ENCODE data around the gene BPIFB6. TPM values are rescaled to one million over a fixed set of nuclear protein-coding genes. Genes with fewer than 3 reads are reported as not detected.

The BPIFB6 gene
- polyA plus RNA-seq, 3 donors: not detected

DNA sequence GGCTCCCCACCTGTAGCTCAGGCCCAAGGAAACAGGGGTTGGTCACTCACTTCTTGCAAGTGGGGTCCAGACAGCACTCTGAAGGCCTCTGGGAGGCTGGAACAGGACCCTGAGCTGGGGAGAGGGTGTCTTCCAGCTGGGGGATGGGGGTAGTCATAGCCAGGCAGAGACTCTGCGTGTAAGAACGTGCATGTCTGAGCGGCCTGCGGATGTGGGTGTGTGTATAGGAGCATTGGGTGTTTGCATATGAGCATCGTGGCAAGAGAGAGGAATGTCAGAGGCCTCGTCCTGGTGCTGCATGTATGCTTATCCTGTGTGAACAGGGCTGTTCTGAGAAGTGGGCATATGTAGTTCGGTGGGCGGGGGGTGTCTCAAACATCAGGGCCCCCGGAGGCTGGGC, 34.3 kb downstream of the BPIFB6 start:
- Histone ChIP-seq H2AFZ (ENCODE audit: insufficient read depth, low read depth, low read length, poor library complexity, severe bottlenecking) (no peak overlapping the region), H3K36me3 (replicated peaks in 1 of 2; ENCODE audit: control insufficient read depth in 1 of 2, insufficient read depth in 2 of 2, low read length in 2 of 2) (no peaks in the 10 kb centered on the region), H3K9ac (ENCODE audit: insufficient read depth, low read length, poor library complexity, severe bottlenecking) (no peak overlapping the region), H3K9me3 (replicated peaks in 1 of 2; ENCODE audit: control insufficient read depth in 1 of 2, insufficient read depth in 1 of 2, low read length in 2 of 2) (no peaks in the 10 kb centered on the region), H4K20me1 (ENCODE audit: insufficient read depth, low read length) (no peaks in the 10 kb centered on the region), H3K4me1 (ENCODE audit: control insufficient read depth in 1 of 2, insufficient read depth in 2 of 2, low read length in 2 of 2) (peaks cover 11 to 12% of the 10 kb centered on the region in 2 donors), H3K79me2 (ENCODE audit: insufficient read depth, low read length) (no peaks in the 10 kb centered on the region), H3K4me2 (replicated peaks; ENCODE audit: extremely low read depth, low read length, poor library complexity, severe bottlenecking) (no peak overlapping the region), H3K4me3 (replicated peaks in 1 of 3; ENCODE audit: low read depth in 2 of 3, low read length in 3 of 3) (no peak overlapping the region), H3K27me3 (ENCODE audit: control insufficient read depth in 2 of 2, insufficient read depth in 2 of 2, low read length in 2 of 2) (no peaks in the 10 kb centered on the region), H3K27ac (ENCODE audit: low read depth in 1 of 2, low read length in 2 of 2) (no peak overlapping the region)
- TF ChIP-seq, protein P1, sequence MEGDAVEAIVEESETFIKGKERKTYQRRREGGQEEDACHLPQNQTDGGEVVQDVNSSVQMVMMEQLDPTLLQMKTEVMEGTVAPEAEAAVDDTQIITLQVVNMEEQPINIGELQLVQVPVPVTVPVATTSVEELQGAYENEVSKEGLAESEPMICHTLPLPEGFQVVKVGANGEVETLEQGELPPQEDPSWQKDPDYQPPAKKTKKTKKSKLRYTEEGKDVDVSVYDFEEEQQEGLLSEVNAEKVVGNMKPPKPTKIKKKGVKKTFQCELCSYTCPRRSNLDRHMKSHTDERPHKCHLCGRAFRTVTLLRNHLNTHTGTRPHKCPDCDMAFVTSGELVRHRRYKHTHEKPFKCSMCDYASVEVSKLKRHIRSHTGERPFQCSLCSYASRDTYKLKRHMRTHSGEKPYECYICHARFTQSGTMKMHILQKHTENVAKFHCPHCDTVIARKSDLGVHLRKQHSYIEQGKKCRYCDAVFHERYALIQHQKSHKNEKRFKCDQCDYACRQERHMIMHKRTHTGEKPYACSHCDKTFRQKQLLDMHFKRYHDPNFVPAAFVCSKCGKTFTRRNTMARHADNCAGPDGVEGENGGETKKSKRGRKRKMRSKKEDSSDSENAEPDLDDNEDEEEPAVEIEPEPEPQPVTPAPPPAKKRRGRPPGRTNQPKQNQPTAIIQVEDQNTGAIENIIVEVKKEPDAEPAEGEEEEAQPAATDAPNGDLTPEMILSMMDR (IDR thresholded peaks at IDR 0.05): no peak
- H3K27ac Mint-ChIP-seq: no peak overlapping the region
- intact Hi-C loops (cut with micrococcal nuclease): no loop called here
- H3K9me3 Mint-ChIP-seq: no peaks in the 10 kb centered on the region
- H3K4me1 Mint-ChIP-seq: peaks cover 16% of the 10 kb centered on the region
- H3K27me3 Mint-ChIP-seq (ENCODE audit: low read depth in 3 of 3): peaks cover 1 to 4% (median 1%) of the 10 kb centered on the region in 3 donors
- DNase-seq: no peak
- no peak overlapping the region for H3K4me3 Mint-ChIP-seq
- 94% methylated on average over 9 of the region's 9 CpGs for WGBS (ENCODE audit: insufficient coverage)
- no peaks in the 10 kb centered on the region for H3K36me3 Mint-ChIP-seq

DNA sequence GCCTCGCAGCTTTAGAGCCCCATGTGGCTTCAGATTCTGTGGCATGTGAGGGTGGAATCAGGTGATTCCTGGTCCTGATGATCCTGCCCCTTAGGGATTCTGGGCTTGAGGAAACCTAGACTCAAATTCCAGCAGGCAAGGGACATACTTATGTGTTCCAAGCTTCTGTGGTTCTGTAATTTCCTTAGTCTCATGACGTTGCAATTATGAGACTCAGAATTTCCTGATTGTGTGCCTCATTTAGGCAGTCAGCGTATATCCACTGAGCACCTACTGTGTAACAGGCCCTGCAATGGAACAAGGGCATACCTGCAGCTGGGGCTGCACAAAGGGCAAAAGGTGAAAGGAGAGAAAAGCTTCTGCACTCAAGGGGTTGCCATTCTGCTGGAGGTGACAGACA, 36.4 kb downstream of the BPIFB6 start:
- H3K9ac ChIP-seq (ENCODE audit: insufficient read depth, low read length, poor library complexity, severe bottlenecking): peak overlapping the region; percentile 35
- TF ChIP-seq, protein P1 (IDR thresholded peaks at IDR 0.05): no peak
- no peaks in the 10 kb centered on the region for H3K9me3 ChIP-seq (replicated peaks in 1 of 2; ENCODE audit: control insufficient read depth in 1 of 2, insufficient read depth in 1 of 2, low read length in 2 of 2)
- peak overlapping the region; percentile 12 for H3K4me2 ChIP-seq (replicated peaks; ENCODE audit: extremely low read depth, low read length, poor library complexity, severe bottlenecking)
- peak overlapping the region in 1 of 2 donors; percentile 57 for H3K4me3 Mint-ChIP-seq
- H3K27ac ChIP-seq (ENCODE audit: low read depth in 1 of 2, low read length in 2 of 2): peak overlapping the region in 1 of 2 donors; percentile 9
- H3K4me1 ChIP-seq (ENCODE audit: control insufficient read depth in 1 of 2, insufficient read depth in 2 of 2, low read length in 2 of 2): peaks cover 11 to 12% of the 10 kb centered on the region in 2 donors
- H3K36me3 Mint-ChIP-seq: no peaks in the 10 kb centered on the region
- H4K20me1 ChIP-seq (ENCODE audit: insufficient read depth, low read length): no peaks in the 10 kb centered on the region
- peak overlapping the region in 2 of 7 donors; percentile 27 to 55 for H3K27ac Mint-ChIP-seq
- H3K27me3 Mint-ChIP-seq (ENCODE audit: low read depth in 3 of 3): peaks cover 1 to 4% (median 1%) of the 10 kb centered on the region in 3 donors
- no peak overlapping the region for H3K4me3 ChIP-seq (replicated peaks in 1 of 3; ENCODE audit: low read depth in 2 of 3, low read length in 3 of 3)
- H2AFZ ChIP-seq (ENCODE audit: insufficient read depth, low read depth, low read length, poor library complexity, severe bottlenecking): peak overlapping the region; percentile 75
- peaks cover 16% of the 10 kb centered on the region for H3K4me1 Mint-ChIP-seq
- H3K79me2 ChIP-seq (ENCODE audit: insufficient read depth, low read length): no peaks in the 10 kb centered on the region
- intact Hi-C loops (cut with micrococcal nuclease): no loop called here
- H3K36me3 ChIP-seq (replicated peaks in 1 of 2; ENCODE audit: control insufficient read depth in 1 of 2, insufficient read depth in 2 of 2, low read length in 2 of 2): no peaks in the 10 kb centered on the region
- H3K9me3 Mint-ChIP-seq: no peaks in the 10 kb centered on the region
- no peaks in the 10 kb centered on the region for H3K27me3 ChIP-seq (ENCODE audit: control insufficient read depth in 2 of 2, insufficient read depth in 2 of 2, low read length in 2 of 2)
- 31% methylated on average over 3 of the region's 3 CpGs for WGBS (ENCODE audit: insufficient coverage)
- peak in 1 of 3 donors; percentile 17 for DNase-seq

All from CD14-positive monocyte (primary cell).